ENCODE measurements around the gene FRAT2. TPM values are rescaled to one million over a fixed set of nuclear protein-coding genes. Genes with fewer than 3 reads are reported as not detected.

FRAT2 gene
- total and polyA plus RNA-seq, 2 of the 13 experiments (the other 11 are each of a cell fraction or from before 2014, with no cell fraction given), result 7.2 to 14.1 TPM

DNA sequence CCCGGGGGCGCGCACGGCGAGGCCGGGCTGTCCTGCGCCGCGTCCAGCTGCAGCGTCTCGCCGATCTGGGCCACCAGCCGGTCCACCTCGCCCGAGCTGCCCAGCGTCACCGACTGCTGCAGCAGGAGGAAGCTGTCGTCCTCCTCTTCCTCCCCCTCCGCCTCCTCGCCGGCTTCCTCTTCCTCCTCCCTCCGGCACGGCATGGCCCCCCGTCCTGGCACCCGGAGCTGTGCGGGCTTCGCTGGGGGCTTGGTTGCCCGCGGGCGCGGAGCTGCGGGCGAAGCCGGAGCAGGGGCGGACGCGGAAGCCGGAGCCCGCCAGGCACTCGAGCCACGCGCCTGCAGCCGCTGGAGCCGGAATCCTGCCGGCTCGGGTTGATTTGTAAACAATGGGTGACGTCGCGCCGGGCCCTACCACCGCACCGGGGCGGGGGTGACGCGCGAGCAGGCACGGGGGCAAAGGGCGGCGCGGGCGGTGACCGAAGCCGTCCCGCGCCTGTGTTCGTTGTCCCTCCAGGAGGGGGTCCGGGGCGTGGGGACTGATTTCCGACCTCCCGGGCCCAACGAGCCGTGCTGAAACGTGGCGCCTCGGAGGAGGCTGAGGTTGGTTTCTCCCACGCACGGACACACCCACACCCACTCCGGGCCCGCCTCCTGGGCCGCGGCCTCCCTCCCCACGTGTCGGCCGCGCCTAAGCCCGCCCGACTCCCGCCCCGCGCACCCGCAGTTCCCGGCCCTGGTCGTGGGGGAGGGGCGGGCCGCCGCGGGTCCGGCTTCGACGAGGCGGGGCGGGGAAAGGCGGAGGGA, at the start of gene FRAT2 (continued):
- TF ChIP-seq DZIP1 (CRISPR knock-in tag; IDR thresholded peaks at IDR 0.05), result peak; percentile 4; the same call in 1 of the 2 replicates
- peak; percentile 31; the same call in 1 of the 2 replicates for TF ChIP-seq ZNF773 (CRISPR knock-in tag; IDR thresholded peaks at IDR 0.05; ENCODE audit: borderline replicate concordance)
- TF ChIP-seq, protein P1, sequence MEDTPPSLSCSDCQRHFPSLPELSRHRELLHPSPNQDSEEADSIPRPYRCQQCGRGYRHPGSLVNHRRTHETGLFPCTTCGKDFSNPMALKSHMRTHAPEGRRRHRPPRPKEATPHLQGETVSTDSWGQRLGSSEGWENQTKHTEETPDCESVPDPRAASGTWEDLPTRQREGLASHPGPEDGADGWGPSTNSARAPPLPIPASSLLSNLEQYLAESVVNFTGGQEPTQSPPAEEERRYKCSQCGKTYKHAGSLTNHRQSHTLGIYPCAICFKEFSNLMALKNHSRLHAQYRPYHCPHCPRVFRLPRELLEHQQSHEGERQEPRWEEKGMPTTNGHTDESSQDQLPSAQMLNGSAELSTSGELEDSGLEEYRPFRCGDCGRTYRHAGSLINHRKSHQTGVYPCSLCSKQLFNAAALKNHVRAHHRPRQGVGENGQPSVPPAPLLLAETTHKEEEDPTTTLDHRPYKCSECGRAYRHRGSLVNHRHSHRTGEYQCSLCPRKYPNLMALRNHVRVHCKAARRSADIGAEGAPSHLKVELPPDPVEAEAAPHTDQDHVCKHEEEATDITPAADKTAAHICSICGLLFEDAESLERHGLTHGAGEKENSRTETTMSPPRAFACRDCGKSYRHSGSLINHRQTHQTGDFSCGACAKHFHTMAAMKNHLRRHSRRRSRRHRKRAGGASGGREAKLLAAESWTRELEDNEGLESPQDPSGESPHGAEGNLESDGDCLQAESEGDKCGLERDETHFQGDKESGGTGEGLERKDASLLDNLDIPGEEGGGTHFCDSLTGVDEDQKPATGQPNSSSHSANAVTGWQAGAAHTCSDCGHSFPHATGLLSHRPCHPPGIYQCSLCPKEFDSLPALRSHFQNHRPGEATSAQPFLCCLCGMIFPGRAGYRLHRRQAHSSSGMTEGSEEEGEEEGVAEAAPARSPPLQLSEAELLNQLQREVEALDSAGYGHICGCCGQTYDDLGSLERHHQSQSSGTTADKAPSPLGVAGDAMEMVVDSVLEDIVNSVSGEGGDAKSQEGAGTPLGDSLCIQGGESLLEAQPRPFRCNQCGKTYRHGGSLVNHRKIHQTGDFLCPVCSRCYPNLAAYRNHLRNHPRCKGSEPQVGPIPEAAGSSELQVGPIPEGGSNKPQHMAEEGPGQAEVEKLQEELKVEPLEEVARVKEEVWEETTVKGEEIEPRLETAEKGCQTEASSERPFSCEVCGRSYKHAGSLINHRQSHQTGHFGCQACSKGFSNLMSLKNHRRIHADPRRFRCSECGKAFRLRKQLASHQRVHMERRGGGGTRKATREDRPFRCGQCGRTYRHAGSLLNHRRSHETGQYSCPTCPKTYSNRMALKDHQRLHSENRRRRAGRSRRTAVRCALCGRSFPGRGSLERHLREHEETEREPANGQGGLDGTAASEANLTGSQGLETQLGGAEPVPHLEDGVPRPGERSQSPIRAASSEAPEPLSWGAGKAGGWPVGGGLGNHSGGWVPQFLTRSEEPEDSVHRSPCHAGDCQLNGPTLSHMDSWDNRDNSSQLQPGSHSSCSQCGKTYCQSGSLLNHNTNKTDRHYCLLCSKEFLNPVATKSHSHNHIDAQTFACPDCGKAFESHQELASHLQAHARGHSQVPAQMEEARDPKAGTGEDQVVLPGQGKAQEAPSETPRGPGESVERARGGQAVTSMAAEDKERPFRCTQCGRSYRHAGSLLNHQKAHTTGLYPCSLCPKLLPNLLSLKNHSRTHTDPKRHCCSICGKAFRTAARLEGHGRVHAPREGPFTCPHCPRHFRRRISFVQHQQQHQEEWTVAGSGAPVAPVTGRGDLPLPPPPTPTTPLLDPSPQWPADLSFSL (CRISPR knock-in tag; IDR thresholded peaks at IDR 0.05), result no peak
- peak; percentile 36; the same call in 1 of the 2 replicates for TF ChIP-seq ATF5 (CRISPR knock-in tag; IDR thresholded peaks at IDR 0.05; ENCODE audit: low read depth)
- peak; percentile 72; the same call in 1 of the 2 replicates for TF ChIP-seq NFKB2 (CRISPR knock-in tag; IDR thresholded peaks at IDR 0.05; ENCODE audit: borderline replicate concordance)
- peak; percentile 22; the same call in 1 of the 2 replicates for TF ChIP-seq DNMT1 (CRISPR knock-in tag; IDR thresholded peaks at IDR 0.05)
- TF ChIP-seq JUNB (CRISPR knock-in tag; IDR thresholded peaks at IDR 0.05; ENCODE audit: borderline replicate concordance), result no peak
- TF ChIP-seq ZNF567 (CRISPR knock-in tag; IDR thresholded peaks at IDR 0.05; ENCODE audit: borderline replicate concordance), result peak; percentile 92; the same call in 1 of the 2 replicates
- TF ChIP-seq ZNF577 (CRISPR knock-in tag; IDR thresholded peaks at IDR 0.05; ENCODE audit: borderline replicate concordance, low read depth), result 0 out of 2 replicates have a peak, but pooled peaks have one; percentile 45
- peak; percentile 81; the same call in 1 of the 2 replicates for TF ChIP-seq ESRRA (CRISPR knock-in tag; IDR thresholded peaks at IDR 0.05; ENCODE audit: low read depth)
- TF ChIP-seq TCF12 (IDR thresholded peaks at IDR 0.05), result no peak
- TF ChIP-seq TCF12 (CRISPR knock-in tag; IDR thresholded peaks at IDR 0.05), result peak; percentile 39; the same call in 1 of the 2 replicates
- TF ChIP-seq TFAP4 (IDR thresholded peaks at IDR 0.05; ENCODE audit: borderline replicate concordance, low read depth), result 0 out of 2 replicates have a peak, but pooled peaks have one; percentile 20
- peak; percentile 49 for TF ChIP-seq REPIN1 (CRISPR knock-in tag; IDR thresholded peaks at IDR 0.05; ENCODE audit: borderline replicate concordance, low read depth)
- TF ChIP-seq ZNF337 (CRISPR knock-in tag; IDR thresholded peaks at IDR 0.05; ENCODE audit: borderline replicate concordance, low read depth), result no peak
- peak; percentile 83 for TF ChIP-seq MEIS2 (CRISPR knock-in tag; IDR thresholded peaks at IDR 0.05)
- TF ChIP-seq BRCA1 (CRISPR knock-in tag; IDR thresholded peaks at IDR 0.05), result no peak
